GM23338 (cell line): ENCODE measurements around the gene TAPBP. TPM values are rescaled to one million over a fixed set of nuclear protein-coding genes. Genes with fewer than 3 reads are reported as not detected.

Experiments
- ATAC-seq: fragments of 200-7000 bp; cut with Tn5 transposase; 3 replicates; pipeline ENCODE4 v1.9.1; 2020
- DNase-seq: peaks from one replicate; pipeline ENCODE4 v3.0.0-alpha.2; 2015; ENCODE audit warnings: low spot score
- H2AFZ ChIP-seq: fragments of 200-600 bp; sonication (generic); 2 replicates; pipeline ENCODE4 v1.8.0; 2016; ENCODE audit warnings: antibody characterized with exemption, mild to moderate bottlenecking, moderate library complexity
- H3F3A ChIP-seq: fragments of 200-600 bp; sonication (generic); replicated peaks from 2 replicates; pipeline ENCODE4 v1.8.0; 2017; ENCODE audit warnings: antibody characterized with exemption, mixed run types, low read depth
- H3K27ac ChIP-seq: fragments of 200-600 bp; sonication (generic); 2 replicates; pipeline ENCODE4 v1.6.1; 2016; ENCODE audit warnings: low read depth
- H3K27me3 ChIP-seq: fragments of 200-600 bp; sonication (generic); 2 replicates; pipeline ENCODE4 v1.8.0; 2016; ENCODE audit warnings: mild to moderate bottlenecking, mixed run types, moderate library complexity; ENCODE audit not compliant: insufficient read depth
- H3K36me3 ChIP-seq: fragments of 200-600 bp; sonication (generic); 2 replicates; pipeline ENCODE4 v1.8.0; 2016; ENCODE audit warnings: mild to moderate bottlenecking; ENCODE audit not compliant: insufficient read depth
- H3K4me1 ChIP-seq: fragments of 200-600 bp; sonication (generic); 2 replicates; pipeline ENCODE4 v1.8.0; 2016; ENCODE audit warnings: mild to moderate bottlenecking, moderate library complexity; ENCODE audit not compliant: insufficient read depth
- H3K4me2 ChIP-seq: fragments of 200-600 bp; sonication (generic); 2 replicates; pipeline ENCODE4 v1.7.1; 2017; ENCODE audit warnings: mixed run types
- H3K4me3 ChIP-seq: fragments of 200-600 bp; sonication (generic); 2 replicates; pipeline ENCODE4 v1.6.1; 2016; ENCODE audit warnings: mixed run types
- H3K79me2 ChIP-seq: fragments of 200-600 bp; sonication (generic); replicated peaks from 2 replicates; pipeline ENCODE4 v1.8.0; 2017; ENCODE audit warnings: mild to moderate bottlenecking; ENCODE audit not compliant: insufficient read depth
- H3K9me2 ChIP-seq: fragments of 200-600 bp; sonication (generic); 2 replicates; pipeline ENCODE4 v1.8.0; 2017; ENCODE audit not compliant: insufficient read depth
- H4K20me1 ChIP-seq: fragments of 200-600 bp; sonication (generic); replicated peaks from 2 replicates; pipeline ENCODE4 v1.8.0; 2017; ENCODE audit warnings: mild to moderate bottlenecking; ENCODE audit not compliant: insufficient read depth
- H3K27ac Mint-ChIP-seq: 2 replicates; pipeline ENCODE4 v1.8.0; 2020; ENCODE audit warnings: inconsistent platforms, mild to moderate bottlenecking, moderate library complexity, mixed read lengths
- H3K27me3 Mint-ChIP-seq: 3 replicates; pipeline ENCODE4 v1.8.0; 2022; ENCODE audit warnings: low read depth, mild to moderate bottlenecking, moderate library complexity, mixed read lengths, inconsistent platforms; ENCODE audit not compliant: insufficient read depth, poor library complexity
- H3K36me3 Mint-ChIP-seq: 3 replicates; pipeline ENCODE4 v1.8.0; 2021; ENCODE audit warnings: low read depth, mild to moderate bottlenecking, inconsistent platforms, moderate library complexity, mixed read lengths
- H3K4me1 Mint-ChIP-seq: 3 replicates; pipeline ENCODE4 v1.8.0; 2020; ENCODE audit warnings: mild to moderate bottlenecking, inconsistent platforms, mixed read lengths
- H3K4me3 Mint-ChIP-seq: 3 replicates; pipeline ENCODE4 v1.8.0; 2021; ENCODE audit warnings: moderate library complexity, mild to moderate bottlenecking, inconsistent platforms, mixed read lengths
- H3K9me3 Mint-ChIP-seq: 3 replicates; pipeline ENCODE4 v1.8.0; 2020; ENCODE audit warnings: moderate library complexity, mild to moderate bottlenecking, inconsistent platforms, mixed read lengths
- CREB1 ChIP-seq: fragments of 250-450 bp; sonication (Bioruptor Pico); IDR thresholded peaks from 2 replicates; pipeline ENCODE4 v1.5.0; 2020; ENCODE audit warnings: low read depth, mild to moderate bottlenecking, moderate library complexity
- CTCF ChIP-seq, 2 experiments: fragments of 200-600 bp in 1 of 2; sonication (generic) in 1 of 2; conservative IDR thresholded peaks; 2 replicates each; pipeline versions ENCODE4 v1.5.1 to v1.6.1; 2016 to 2017; ENCODE audit warnings: antibody characterized with exemption in 2 of 2, low read depth in 2 of 2, mild to moderate bottlenecking in 2 of 2, moderate library complexity in 1 of 2
- ETS1 ChIP-seq: IDR thresholded peaks from 2 replicates; pipeline ENCODE4 v1.6.1; 2016; ENCODE audit warnings: antibody characterized with exemption
- EZH2 ChIP-seq: fragments of 200-600 bp; sonication (generic); IDR thresholded peaks from one replicate; pipeline ENCODE4 v1.8.0; 2017; ENCODE audit warnings: antibody characterized with exemption, mild to moderate bottlenecking, low read depth; ENCODE audit not compliant: unreplicated experiment
- EZH2phosphoT487 ChIP-seq: fragments of 200-600 bp; sonication (generic); IDR thresholded peaks from one replicate; pipeline ENCODE4 v1.8.1; 2018; ENCODE audit warnings: antibody characterized with exemption; ENCODE audit not compliant: unreplicated experiment
- JUNB ChIP-seq: IDR thresholded peaks from one replicate; pipeline ENCODE4 v1.6.1; 2016; ENCODE audit warnings: antibody characterized with exemption; ENCODE audit not compliant: unreplicated experiment
- NANOG ChIP-seq: IDR thresholded peaks from 2 replicates; pipeline ENCODE4 v1.6.1; 2016; ENCODE audit warnings: antibody characterized with exemption, borderline replicate concordance
- POLR2AphosphoS5 ChIP-seq: IDR thresholded peaks from 2 replicates; pipeline ENCODE4 v1.6.1; 2016; ENCODE audit warnings: antibody characterized with exemption, low read depth
- REST ChIP-seq: IDR thresholded peaks from one replicate; pipeline ENCODE4 v1.6.1; 2018; ENCODE audit warnings: antibody characterized with exemption; ENCODE audit not compliant: unreplicated experiment
- STAT1 ChIP-seq: IDR thresholded peaks from one replicate; pipeline ENCODE4 v1.6.1; 2016; ENCODE audit warnings: antibody characterized with exemption; ENCODE audit not compliant: unreplicated experiment
- ZNF114 ChIP-seq: fragments of 250-450 bp; sonication (Bioruptor Pico); IDR thresholded peaks from 2 replicates; pipeline ENCODE4 v1.5.0; 2020; ENCODE audit warnings: mild to moderate bottlenecking, moderate library complexity
- ZNF331 ChIP-seq: fragments of 250-450 bp; sonication (Bioruptor Pico); IDR thresholded peaks from 2 replicates; pipeline ENCODE4 v1.5.0; 2020; ENCODE audit warnings: low read depth, mild to moderate bottlenecking, moderate library complexity
- ZNF462 ChIP-seq: fragments of 250-450 bp; sonication (Bioruptor Pico); IDR thresholded peaks from 2 replicates; pipeline ENCODE4 v1.5.0; 2020; ENCODE audit warnings: mild to moderate bottlenecking, moderate library complexity
- polyA plus RNA-seq: library from polyadenylated mRNA; unstranded; fragments of >200 nt; fragmentation: Nextera tagmentation; extraction: Ambion mirVana; gene quantifications from 2 replicates; pipeline ENCODE4 v1.2.1, GENCODE V29; 2016
- total RNA-seq: library from RNA; depleted of rRNA; stranded (reverse); fragments of >200 nt; shearing (Covaris generic); gene quantifications from 2 replicates; pipeline ENCODE4 v1.2.3, GENCODE V29; 2014

The TAPBP gene
- total and polyA plus RNA-seq, 2 experiments from 2014 or later, result 19.9 to 37.5 TPM

GRCh38 chr6:33280539-33280938 lies 33.3 kb downstream of the TAPBP start:
- peaks cover 12% of the 10 kb centered on the region for H3K27me3 Mint-ChIP-seq
- Histone ChIP-seq H3K9me2 (no peaks in the 10 kb centered on the region), H3K4me1 (peaks cover 20% of the 10 kb centered on the region), H2AFZ (no peak overlapping the region), H3K27me3 (no peaks in the 10 kb centered on the region), H3K36me3 (peaks cover 18% of the 10 kb centered on the region), H3K79me2 (peaks cover 11% of the 10 kb centered on the region), H3K4me3 (no peak overlapping the region), H3K27ac (no peak overlapping the region), H3F3A (peaks cover 38% of the 10 kb centered on the region), H4K20me1 (peaks cover 20% of the 10 kb centered on the region), H3K4me2 (no peak overlapping the region)
- no peaks in the 10 kb centered on the region for H3K9me3 Mint-ChIP-seq
- peaks cover 71% of the 10 kb centered on the region for H3K36me3 Mint-ChIP-seq
- no peak overlapping the region for H3K27ac Mint-ChIP-seq
- peaks cover 19% of the 10 kb centered on the region for H3K4me1 Mint-ChIP-seq
- no peak overlapping the region for H3K4me3 Mint-ChIP-seq
- DNase-seq, result no peak
- no peak for TF ChIP-seq REST
- no peak for TF ChIP-seq NANOG
- no peak for TF ChIP-seq ZNF331 (CRISPR knock-in tag)
- no peak for TF ChIP-seq ZNF462 (CRISPR knock-in tag)
- TF ChIP-seq CTCF (conservative IDR thresholded peaks at IDR 0.05; ENCODE audit: low read depth in 2 of 2), result no peak
- TF ChIP-seq ZNF114 (CRISPR knock-in tag), result no peak
- no peak for TF ChIP-seq STAT1
- no peak for TF ChIP-seq ETS1
- TF ChIP-seq EZH2phosphoT487, result no peak
- no peak for TF ChIP-seq JUNB
- no peak for TF ChIP-seq EZH2
- TF ChIP-seq POLR2AphosphoS5, result no peak
- no peak for TF ChIP-seq CREB1 (CRISPR knock-in tag)
- ATAC-seq, result no peak
